Esophagus muscularis mucosa (tissue), 4 donors: ENCODE results near the gene YPEL1. TPM values are rescaled to one million over a fixed set of nuclear protein-coding genes. Genes with fewer than 3 reads are reported as not detected.

Experiments used
- DNase-seq: peaks from one replicate; pipeline ENCODE4 v3.0.0-alpha.2; 2017; ENCODE audit errors: extremely low spot score
- H3K27ac ChIP-seq, 4 donors: fragments of 200-600 bp; sonication (generic); replicated peaks in 1 of 4; 1 replicate in 3 of 4; 2 replicates in 1 of 4; pipeline ENCODE4 v1.5.1; 2016 to 2019; ENCODE audit warnings: mild to moderate bottlenecking in 1 of 4
- H3K27me3 ChIP-seq, 4 donors: fragments of 200-600 bp; sonication (generic); one replicate each; pipeline versions ENCODE4 v1.5.1 to v1.6.0; 2016 to 2019
- H3K36me3 ChIP-seq, 4 donors: fragments of 200-600 bp; sonication (generic); one replicate each; pipeline ENCODE4 v1.5.1; 2016 to 2019
- H3K4me1 ChIP-seq, 4 donors: fragments of 200-600 bp; sonication (generic); one replicate each; pipeline ENCODE4 v1.5.1; 2016 to 2019
- H3K4me3 ChIP-seq, 4 donors: fragments of 200-600 bp; sonication (generic); 1 replicate in 2 of 4; 2 replicates in 2 of 4; pipeline ENCODE4 v1.5.1; 2016 to 2019; ENCODE audit warnings: mild to moderate bottlenecking in 4 of 4, moderate library complexity in 1 of 4
- H3K9me3 ChIP-seq, 4 donors: fragments of 200-600 bp; sonication (generic); 1 replicate in 3 of 4; 2 replicates in 1 of 4; pipeline ENCODE4 v1.5.1; 2016 to 2019
- CTCF ChIP-seq, 3 experiments: fragments of 200-600 bp in 2 of 3; fragments of 450-650 bp in 1 of 3; sonication (generic) in 2 of 3; IDR thresholded peaks; one replicate each; pipeline ENCODE4 v1.5.1; 2017 to 2019; ENCODE audit warnings: antibody characterized with exemption in 3 of 3, mild to moderate bottlenecking in 2 of 3, moderate library complexity in 1 of 3
- EP300 ChIP-seq: sonication (generic); formaldehyde crosslinking; IDR thresholded peaks from one replicate; pipeline ENCODE4 v1.6.1; 2017; ENCODE audit warnings: antibody characterized with exemption
- POLR2A ChIP-seq: fragments of 450-650 bp; IDR thresholded peaks from one replicate; pipeline ENCODE4 v1.6.1; 2017; ENCODE audit warnings: antibody characterized with exemption, moderate library complexity, mild to moderate bottlenecking, low read depth
- POLR2AphosphoS5 ChIP-seq, 2 donors: sonication (generic); formaldehyde crosslinking; IDR thresholded peaks; one replicate each; pipeline ENCODE4 v1.6.1; 2017; ENCODE audit warnings: antibody characterized with exemption in 2 of 2
- WGBS: methylation state at CpG from one replicate; pipeline ENCODE4 v1.1.5; 2018; 5-methylcytosine and 5-hydroxymethylcytosine counted together
- intact Hi-C: fragments of 100-400 bp; cut with DNase I; formaldehyde crosslinking; loops from one replicate; pipeline ENCODE4 v1.15.1; 2023
- total RNA-seq, 4 donors: library from RNA; depleted of rRNA; stranded (reverse); fragments of >200 nt; gene quantifications; one replicate each; pipeline versions ENCODE4 v1.1.0 to v1.2.1, GENCODE V29; 2016

Gene YPEL1
- total RNA-seq, 4 donors from 2014 or later, result 12.0 to 30.7 (median 16.5) TPM

GRCh38 chr22:21700822-21701221, 34.8 kb downstream of the YPEL1 start:
- TF ChIP-seq POLR2AphosphoS5 (IDR thresholded peaks at IDR 0.05), result no peak
- TF ChIP-seq CTCF (IDR thresholded peaks at IDR 0.05), result no peak
- TF ChIP-seq POLR2A, result no peak
- TF ChIP-seq EP300, result no peak
- WGBS, result 92% methylated on average over 6 of the region's 6 CpGs
- H3K27ac ChIP-seq, result no peak overlapping the region
- H3K9me3 ChIP-seq, result no peaks in the 10 kb centered on the region
- intact Hi-C loops, result no loop called here
- no peaks in the 10 kb centered on the region for H3K27me3 ChIP-seq
- no peak for DNase-seq
- H3K4me1 ChIP-seq, result peaks cover 29 to 47% (median 32%) of the 10 kb centered on the region in 4 donors
- H3K36me3 ChIP-seq, result peaks cover 0 to 63% (median 31%) of the 10 kb centered on the region in 4 donors
- H3K4me3 ChIP-seq, result no peak overlapping the region

GRCh38 chr22:21699643-21700042, 36.0 kb downstream of the YPEL1 start:
- 69% methylated on average over 3 of the region's 3 CpGs for WGBS
- H3K27me3 ChIP-seq, result no peaks in the 10 kb centered on the region
- TF ChIP-seq POLR2AphosphoS5 (IDR thresholded peaks at IDR 0.05) (no peak), CTCF (IDR thresholded peaks at IDR 0.05) (no peak), POLR2A (no peak), EP300 (no peak)
- intact Hi-C loops, result no loop called here
- peaks cover 29 to 47% (median 32%) of the 10 kb centered on the region in 4 donors for H3K4me1 ChIP-seq
- no peak overlapping the region for H3K4me3 ChIP-seq
- peak overlapping the region; percentile 79 to 86 (median 81) for H3K27ac ChIP-seq
- H3K36me3 ChIP-seq, result peaks cover 11 to 74% (median 43%) of the 10 kb centered on the region in 4 donors
- H3K9me3 ChIP-seq, result no peaks in the 10 kb centered on the region
- no peak for DNase-seq

- no peak for DNase-seq
- 48% methylated on average over 14 of the region's 22 CpGs for WGBS
Observed at GRCh38 chr22:21698430-21699329, 36.9 kb downstream of the YPEL1 start.

GRCh38 chr22:21697880-21698279, 37.7 kb downstream of the YPEL1 start:
- H3K4me3 ChIP-seq, result no peak overlapping the region

More at GRCh38 chr22:21698430-21699329, 36.9 kb downstream of the YPEL1 start:
- Histone ChIP-seq H3K27ac (peak overlapping the region; percentile 79 to 86 (median 81)), H3K4me1 (peaks cover 29 to 47% (median 32%) of the 10 kb centered on the region in 4 donors), H3K27me3 (no peaks in the 10 kb centered on the region), H3K9me3 (no peaks in the 10 kb centered on the region), H3K4me3 (no peak overlapping the region), H3K36me3 (peaks cover 14 to 79% (median 52%) of the 10 kb centered on the region in 4 donors)
- peak; percentile 29 to 31 for TF ChIP-seq POLR2AphosphoS5 (IDR thresholded peaks at IDR 0.05)
- TF ChIP-seq POLR2A, result no peak
- intact Hi-C loops, result no loop called here

More at GRCh38 chr22:21697880-21698279, 37.7 kb downstream of the YPEL1 start:
- TF ChIP-seq EP300, result no peak
- TF ChIP-seq POLR2A, result no peak
- no peak for TF ChIP-seq POLR2AphosphoS5 (IDR thresholded peaks at IDR 0.05)
- no peak for TF ChIP-seq CTCF (IDR thresholded peaks at IDR 0.05)
- intact Hi-C loops, result no loop called here
- no peak for DNase-seq
- no peaks in the 10 kb centered on the region for H3K27me3 ChIP-seq
- peak overlapping the region; percentile 79 to 86 (median 81) for H3K27ac ChIP-seq
- no peaks in the 10 kb centered on the region for H3K9me3 ChIP-seq
- peaks cover 29 to 47% (median 32%) of the 10 kb centered on the region in 4 donors for H3K4me1 ChIP-seq
- peaks cover 18 to 79% (median 55%) of the 10 kb centered on the region in 4 donors for H3K36me3 ChIP-seq
